Transverse colon (tissue), 4 donors: ENCODE results near the gene SHC3. TPM values are rescaled to one million over a fixed set of nuclear protein-coding genes. Genes with fewer than 3 reads are reported as not detected.

Experiments used
- DNase-seq: peaks from one replicate; pipeline ENCODE4 v3.0.0-alpha.2; 2019
- H3K27ac ChIP-seq, 4 donors: fragments of 200-600 bp; sonication (generic); 2 replicates each; pipeline ENCODE4 v1.5.1; 2016 to 2018; ENCODE audit warnings: inconsistent platforms in 4 of 4
- H3K27me3 ChIP-seq: fragments of 200-600 bp; sonication (generic); 2 replicates; pipeline ENCODE4 v1.5.1; 2017; ENCODE audit warnings: inconsistent platforms
- H3K36me3 ChIP-seq, 4 donors: fragments of 200-600 bp; sonication (generic); 2 replicates each; pipeline ENCODE4 v1.5.1; 2017 to 2019; ENCODE audit warnings: inconsistent platforms in 4 of 4
- H3K4me1 ChIP-seq, 4 donors: fragments of 200-600 bp; sonication (generic); 2 replicates each; pipeline ENCODE4 v1.5.1; 2017 to 2020; ENCODE audit warnings: inconsistent platforms in 4 of 4
- H3K4me3 ChIP-seq, 4 donors: fragments of 200-600 bp; sonication (generic); 1 replicate in 1 of 4; 2 replicates in 3 of 4; pipeline versions ENCODE4 v1.5.1 to v1.6.1; 2017 to 2019; ENCODE audit warnings: inconsistent platforms in 4 of 4
- H3K9me3 ChIP-seq, 2 donors: fragments of 200-600 bp; sonication (generic); 2 replicates each; pipeline ENCODE4 v1.5.1; 2017 to 2019; ENCODE audit warnings: inconsistent platforms in 2 of 2
- CTCF ChIP-seq, 5 experiments: fragments of 200-600 bp in 3 of 5; fragments of 450-650 bp in 2 of 5; sonication (generic) in 3 of 5; IDR thresholded peaks; 1 replicate in 2 of 5; 2 replicates in 3 of 5; pipeline ENCODE4 v1.5.1; 2016 to 2017; ENCODE audit warnings: antibody characterized with exemption in 5 of 5, inconsistent platforms in 3 of 5, mild to moderate bottlenecking in 2 of 5, moderate library complexity in 1 of 5
- EP300 ChIP-seq: sonication (generic); formaldehyde crosslinking; IDR thresholded peaks from one replicate; pipeline ENCODE4 v1.6.1; 2017; ENCODE audit warnings: antibody characterized with exemption, low read depth
- POLR2A ChIP-seq: fragments of 450-650 bp; IDR thresholded peaks from one replicate; pipeline ENCODE4 v1.6.1; 2016; ENCODE audit warnings: antibody characterized with exemption, mild to moderate bottlenecking, moderate library complexity
- POLR2AphosphoS5 ChIP-seq, 3 donors: sonication (generic); formaldehyde crosslinking; IDR thresholded peaks; one replicate each; pipeline ENCODE4 v1.6.1; 2016; ENCODE audit warnings: antibody characterized with exemption in 3 of 3
- WGBS, 2 donors: methylation state at CpG; one replicate each; pipeline ENCODE4 v1.1.5; 2018; ENCODE audit warnings: low coverage in 1 of 2; 5-methylcytosine and 5-hydroxymethylcytosine counted together
- in situ Hi-C, 4 donors: fragments of 200-750 bp; cut with MboI; loops; one replicate each; pipeline versions ENCODE4 v1.15.0 to v1.15.1; 2017; ENCODE audit warnings: low sequenced_read_pairs in 3 of 4, low pct_ligation_motif_present in 1 of 4, low pct_unique_long_range_greater_than_20kb in 1 of 4
- intact Hi-C: fragments of 100-400 bp; cut with DNase I; formaldehyde crosslinking; loops from one replicate; pipeline ENCODE4 v1.15.1; 2023; ENCODE audit warnings: low total_unique reads
- total RNA-seq, 4 donors: library from RNA; depleted of rRNA; stranded (reverse); fragments of >200 nt; gene quantifications; one replicate each; pipeline ENCODE4 v1.1.0, GENCODE V29; 2016

SHC3 gene
- total RNA-seq, 4 donors from 2014 or later, result 1.1 to 4.8 (median 2.7) TPM

- Histone ChIP-seq H3K9me3 (no peaks in the 10 kb centered on the region), H3K36me3 (no peaks in the 10 kb centered on the region), H3K4me1 (no peaks in the 10 kb centered on the region), H3K27me3 (no peaks in the 10 kb centered on the region), H3K4me3 (no peak overlapping the region), H3K27ac (no peak overlapping the region)
- DNase-seq, result no peak
- intact Hi-C loops (no loop called here), in situ Hi-C loops (no loop called here)
- WGBS, 2 donors, result 90 to 93% methylated on average over 5 of the region's 5 CpGs
- TF ChIP-seq EP300, result no peak
- TF ChIP-seq POLR2AphosphoS5 (IDR thresholded peaks at IDR 0.05), result no peak
- no peak for TF ChIP-seq CTCF (IDR thresholded peaks at IDR 0.05)
- no peak for TF ChIP-seq POLR2A
These were observed 117.8 kb downstream of the SHC3 start for GRCh38 chr9:89060790-89061189.

GRCh38 chr9:89059925-89060506 lies 118.6 kb downstream of the SHC3 start:
- Histone ChIP-seq H3K4me3 (no peak overlapping the region), H3K9me3 (no peaks in the 10 kb centered on the region), H3K36me3 (no peaks in the 10 kb centered on the region), H3K27me3 (no peaks in the 10 kb centered on the region), H3K27ac (no peak overlapping the region), H3K4me1 (no peaks in the 10 kb centered on the region)
- no peak for TF ChIP-seq CTCF (IDR thresholded peaks at IDR 0.05)
- TF ChIP-seq EP300, result no peak
- no peak for TF ChIP-seq POLR2AphosphoS5 (IDR thresholded peaks at IDR 0.05)
- in situ Hi-C loops (no loop called here), intact Hi-C loops (no loop called here)
- WGBS, 2 donors, result 85 to 86% methylated on average over 13 to 14 of the region's 15 CpGs
- no peak for DNase-seq

GRCh38 chr9:89058906-89059305 lies 119.7 kb downstream of the SHC3 start:
- DNase-seq, result no peak
- in situ Hi-C loops, result no loop called here
- intact Hi-C loops, result no loop called here
- Histone ChIP-seq H3K9me3 (no peaks in the 10 kb centered on the region), H3K4me1 (no peaks in the 10 kb centered on the region), H3K27ac (no peak overlapping the region), H3K4me3 (no peak overlapping the region), H3K27me3 (no peaks in the 10 kb centered on the region), H3K36me3 (no peaks in the 10 kb centered on the region)
- WGBS, 2 donors, result 81 to 84% methylated on average over 9 to 12 of the region's 12 CpGs
- TF ChIP-seq POLR2A, result no peak
- TF ChIP-seq POLR2AphosphoS5 (IDR thresholded peaks at IDR 0.05), result no peak
- TF ChIP-seq EP300, result no peak
- TF ChIP-seq CTCF (IDR thresholded peaks at IDR 0.05), result no peak

- H3K27ac ChIP-seq, result no peak overlapping the region
- no peaks in the 10 kb centered on the region for H3K4me1 ChIP-seq
- intact Hi-C loops (no loop called here), in situ Hi-C loops (no loop called here)
- no peaks in the 10 kb centered on the region for H3K27me3 ChIP-seq
- TF ChIP-seq POLR2AphosphoS5 (IDR thresholded peaks at IDR 0.05) (no peak), EP300 (no peak), CTCF (IDR thresholded peaks at IDR 0.05) (no peak), POLR2A (no peak)
- H3K4me3 ChIP-seq, result no peak overlapping the region
- no peak for DNase-seq
- no peaks in the 10 kb centered on the region for H3K9me3 ChIP-seq
- 92% methylated on average over 8 of the region's 8 CpGs; no CpG with 5 or more reads in 1 of the 2 donors for WGBS, 2 donors
- H3K36me3 ChIP-seq, result no peaks in the 10 kb centered on the region
These were observed 123.6 kb downstream of the SHC3 start for GRCh38 chr9:89054865-89055495.
